Measurements from ENCODE around the gene APBB1.

APBB1 gene

GRCh38 chr11:6418557-6419008, 311 bp downstream of the APBB1 start:
- Histone ChIP-seq H3K9ac (ENCODE audit: low read depth in 1 of 2, low read length in 2 of 2) (peak overlapping the region; percentile 10 to 27), H3K27me3 (ENCODE audit: control insufficient read depth in 1 of 2, insufficient read depth in 2 of 2, low read length in 2 of 2) (peaks cover 0 to 7% of the 10 kb centered on the region in 2 donors), H3K36me3 (ENCODE audit: control insufficient read depth in 1 of 2, insufficient read depth in 2 of 2, low read length in 2 of 2) (no peaks in the 10 kb centered on the region), H3K9me3 (ENCODE audit: control insufficient read depth in 1 of 2, low read length in 2 of 2) (no peaks in the 10 kb centered on the region), H3K4me3 (ENCODE audit: low read depth in 1 of 2, low read length in 2 of 2) (peak overlapping the region; percentile 65 to 77), H3K4me1 (ENCODE audit: control insufficient read depth in 1 of 2, insufficient read depth in 2 of 2, low read length in 2 of 2) (peaks cover 4 to 13% of the 10 kb centered on the region in 2 donors), H3K27ac (ENCODE audit: low read depth, low read length) (no peak overlapping the region)

- Histone ChIP-seq H3K9ac (ENCODE audit: low read depth in 1 of 2, low read length in 2 of 2) (peak overlapping the region in 1 of 2 donors; percentile 10), H3K27ac (ENCODE audit: low read depth, low read length) (no peak overlapping the region), H3K4me3 (ENCODE audit: low read depth in 1 of 2, low read length in 2 of 2) (peak overlapping the region; percentile 65 to 77), H3K27me3 (ENCODE audit: control insufficient read depth in 1 of 2, insufficient read depth in 2 of 2, low read length in 2 of 2) (peaks cover 0 to 7% of the 10 kb centered on the region in 2 donors), H3K36me3 (ENCODE audit: control insufficient read depth in 1 of 2, insufficient read depth in 2 of 2, low read length in 2 of 2) (no peaks in the 10 kb centered on the region), H3K4me1 (ENCODE audit: control insufficient read depth in 1 of 2, insufficient read depth in 2 of 2, low read length in 2 of 2) (peaks cover 4 to 13% of the 10 kb centered on the region in 2 donors), H3K9me3 (ENCODE audit: control insufficient read depth in 1 of 2, low read length in 2 of 2) (no peaks in the 10 kb centered on the region)
Observed at GRCh38 chr11:6417907-6418556, 862 bp downstream of the APBB1 start.

- H3K36me3 ChIP-seq (ENCODE audit: control insufficient read depth in 1 of 2, insufficient read depth in 2 of 2, low read length in 2 of 2) = peaks cover 0 to 3% of the 10 kb centered on the region in 2 donors
- no peaks in the 10 kb centered on the region for H3K9me3 ChIP-seq (ENCODE audit: control insufficient read depth in 1 of 2, low read length in 2 of 2)
- peaks cover 4 to 13% of the 10 kb centered on the region in 2 donors for H3K4me1 ChIP-seq (ENCODE audit: control insufficient read depth in 1 of 2, insufficient read depth in 2 of 2, low read length in 2 of 2)
- no peak overlapping the region for H3K4me3 ChIP-seq (ENCODE audit: low read depth in 1 of 2, low read length in 2 of 2)
- H3K27ac ChIP-seq (ENCODE audit: low read depth, low read length) = no peak overlapping the region
- H3K9ac ChIP-seq (ENCODE audit: low read depth in 1 of 2, low read length in 2 of 2) = no peak overlapping the region
- peaks cover 0 to 7% of the 10 kb centered on the region in 2 donors for H3K27me3 ChIP-seq (ENCODE audit: control insufficient read depth in 1 of 2, insufficient read depth in 2 of 2, low read length in 2 of 2)
Observed at GRCh38 chr11:6415797-6416196, 3.1 kb downstream of the APBB1 start.

- Histone ChIP-seq H3K4me1 (ENCODE audit: control insufficient read depth in 1 of 2, insufficient read depth in 2 of 2, low read length in 2 of 2) (peaks cover 4 to 12% of the 10 kb centered on the region in 2 donors), H3K27ac (ENCODE audit: low read depth, low read length) (no peak overlapping the region), H3K4me3 (ENCODE audit: low read depth in 1 of 2, low read length in 2 of 2) (no peak overlapping the region), H3K27me3 (ENCODE audit: control insufficient read depth in 1 of 2, insufficient read depth in 2 of 2, low read length in 2 of 2) (peaks cover 0 to 4% of the 10 kb centered on the region in 2 donors), H3K9ac (ENCODE audit: low read depth in 1 of 2, low read length in 2 of 2) (no peak overlapping the region), H3K36me3 (ENCODE audit: control insufficient read depth in 1 of 2, insufficient read depth in 2 of 2, low read length in 2 of 2) (peaks cover 0 to 5% of the 10 kb centered on the region in 2 donors), H3K9me3 (ENCODE audit: control insufficient read depth in 1 of 2, low read length in 2 of 2) (no peaks in the 10 kb centered on the region)
Observed at GRCh38 chr11:6414874-6415328, 4.0 kb downstream of the APBB1 start.

- H3K27ac ChIP-seq (ENCODE audit: low read depth, low read length) = no peak overlapping the region
- no peaks in the 10 kb centered on the region for H3K9me3 ChIP-seq (ENCODE audit: control insufficient read depth in 1 of 2, low read length in 2 of 2)
- no peak overlapping the region for H3K4me3 ChIP-seq (ENCODE audit: low read depth in 1 of 2, low read length in 2 of 2)
- peaks cover 0 to 7% of the 10 kb centered on the region in 2 donors for H3K4me1 ChIP-seq (ENCODE audit: control insufficient read depth in 1 of 2, insufficient read depth in 2 of 2, low read length in 2 of 2)
- H3K9ac ChIP-seq (ENCODE audit: low read depth in 1 of 2, low read length in 2 of 2) = no peak overlapping the region
- peaks cover 0 to 5% of the 10 kb centered on the region in 2 donors for H3K36me3 ChIP-seq (ENCODE audit: control insufficient read depth in 1 of 2, insufficient read depth in 2 of 2, low read length in 2 of 2)
- no peaks in the 10 kb centered on the region for H3K27me3 ChIP-seq (ENCODE audit: control insufficient read depth in 1 of 2, insufficient read depth in 2 of 2, low read length in 2 of 2)
Observed at GRCh38 chr11:6413791-6414201, 5.1 kb downstream of the APBB1 start.

- no peaks in the 10 kb centered on the region for H3K9me3 ChIP-seq (ENCODE audit: control insufficient read depth in 1 of 2, low read length in 2 of 2)
- peaks cover 0 to 5% of the 10 kb centered on the region in 2 donors for H3K36me3 ChIP-seq (ENCODE audit: control insufficient read depth in 1 of 2, insufficient read depth in 2 of 2, low read length in 2 of 2)
- H3K27me3 ChIP-seq (ENCODE audit: control insufficient read depth in 1 of 2, insufficient read depth in 2 of 2, low read length in 2 of 2) = no peaks in the 10 kb centered on the region
- peaks cover 0 to 7% of the 10 kb centered on the region in 2 donors for H3K4me1 ChIP-seq (ENCODE audit: control insufficient read depth in 1 of 2, insufficient read depth in 2 of 2, low read length in 2 of 2)
- no peak overlapping the region for H3K27ac ChIP-seq (ENCODE audit: low read depth, low read length)
- no peak overlapping the region for H3K4me3 ChIP-seq (ENCODE audit: low read depth in 1 of 2, low read length in 2 of 2)
- H3K9ac ChIP-seq (ENCODE audit: low read depth in 1 of 2, low read length in 2 of 2) = no peak overlapping the region
Observed at GRCh38 chr11:6411594-6412031, 7.3 kb downstream of the APBB1 start.

GRCh38 chr11:6410695-6411430, 8.0 kb downstream of the APBB1 start:
- Histone ChIP-seq H3K9me3 (ENCODE audit: control insufficient read depth in 1 of 2, low read length in 2 of 2) (no peaks in the 10 kb centered on the region), H3K27ac (ENCODE audit: low read depth, low read length) (no peak overlapping the region), H3K27me3 (ENCODE audit: control insufficient read depth in 1 of 2, insufficient read depth in 2 of 2, low read length in 2 of 2) (no peaks in the 10 kb centered on the region), H3K4me3 (ENCODE audit: low read depth in 1 of 2, low read length in 2 of 2) (no peak overlapping the region), H3K9ac (ENCODE audit: low read depth in 1 of 2, low read length in 2 of 2) (no peak overlapping the region), H3K4me1 (ENCODE audit: control insufficient read depth in 1 of 2, insufficient read depth in 2 of 2, low read length in 2 of 2) (peaks cover 2 to 7% of the 10 kb centered on the region in 2 donors), H3K36me3 (ENCODE audit: control insufficient read depth in 1 of 2, insufficient read depth in 2 of 2, low read length in 2 of 2) (peaks cover 0 to 5% of the 10 kb centered on the region in 2 donors)

- H3K36me3 ChIP-seq (ENCODE audit: control insufficient read depth in 1 of 2, insufficient read depth in 2 of 2, low read length in 2 of 2) = peaks cover 0 to 12% of the 10 kb centered on the region in 2 donors
- H3K4me3 ChIP-seq (ENCODE audit: low read depth in 1 of 2, low read length in 2 of 2) = no peak overlapping the region
- H3K27ac ChIP-seq (ENCODE audit: low read depth, low read length) = no peak overlapping the region
- H3K4me1 ChIP-seq (ENCODE audit: control insufficient read depth in 1 of 2, insufficient read depth in 2 of 2, low read length in 2 of 2) = peaks cover 0 to 18% of the 10 kb centered on the region in 2 donors
- H3K9ac ChIP-seq (ENCODE audit: low read depth in 1 of 2, low read length in 2 of 2) = no peak overlapping the region
- no peaks in the 10 kb centered on the region for H3K9me3 ChIP-seq (ENCODE audit: control insufficient read depth in 1 of 2, low read length in 2 of 2)
- H3K27me3 ChIP-seq (ENCODE audit: control insufficient read depth in 1 of 2, insufficient read depth in 2 of 2, low read length in 2 of 2) = no peaks in the 10 kb centered on the region
Observed at GRCh38 chr11:6406370-6406769, 12.5 kb downstream of the APBB1 start.

GRCh38 chr11:6405846-6406245, 13.0 kb downstream of the APBB1 start:
- Histone ChIP-seq H3K27me3 (ENCODE audit: control insufficient read depth in 1 of 2, insufficient read depth in 2 of 2, low read length in 2 of 2) (no peaks in the 10 kb centered on the region), H3K36me3 (ENCODE audit: control insufficient read depth in 1 of 2, insufficient read depth in 2 of 2, low read length in 2 of 2) (peaks cover 0 to 9% of the 10 kb centered on the region in 2 donors), H3K9me3 (ENCODE audit: control insufficient read depth in 1 of 2, low read length in 2 of 2) (no peaks in the 10 kb centered on the region), H3K4me3 (ENCODE audit: low read depth in 1 of 2, low read length in 2 of 2) (no peak overlapping the region), H3K27ac (ENCODE audit: low read depth, low read length) (no peak overlapping the region), H3K4me1 (ENCODE audit: control insufficient read depth in 1 of 2, insufficient read depth in 2 of 2, low read length in 2 of 2) (peaks cover 0 to 18% of the 10 kb centered on the region in 2 donors), H3K9ac (ENCODE audit: low read depth in 1 of 2, low read length in 2 of 2) (no peak overlapping the region)

GRCh38 chr11:6405052-6405667, 13.7 kb downstream of the APBB1 start:
- Histone ChIP-seq H3K9me3 (ENCODE audit: control insufficient read depth in 1 of 2, low read length in 2 of 2) (no peaks in the 10 kb centered on the region), H3K4me1 (ENCODE audit: control insufficient read depth in 1 of 2, insufficient read depth in 2 of 2, low read length in 2 of 2) (peaks cover 0 to 18% of the 10 kb centered on the region in 2 donors), H3K27ac (ENCODE audit: low read depth, low read length) (no peak overlapping the region), H3K27me3 (ENCODE audit: control insufficient read depth in 1 of 2, insufficient read depth in 2 of 2, low read length in 2 of 2) (no peaks in the 10 kb centered on the region), H3K36me3 (ENCODE audit: control insufficient read depth in 1 of 2, insufficient read depth in 2 of 2, low read length in 2 of 2) (peaks cover 0 to 9% of the 10 kb centered on the region in 2 donors), H3K9ac (ENCODE audit: low read depth in 1 of 2, low read length in 2 of 2) (no peak overlapping the region), H3K4me3 (ENCODE audit: low read depth in 1 of 2, low read length in 2 of 2) (no peak overlapping the region)
